Nephron (organoid): ENCODE measurements around the gene GRAP.

Experiments used
- H3K27ac Mint-ChIP-seq, 3 experiments: 2 replicates each; pipeline ENCODE4 v1.8.0; 2020; ENCODE audit warnings: mixed read lengths in 3 of 3, mild to moderate bottlenecking in 2 of 3, moderate library complexity in 1 of 3
- H3K27me3 Mint-ChIP-seq: 2 replicates; pipeline ENCODE4 v1.8.0; 2021; ENCODE audit warnings: low read depth, mild to moderate bottlenecking, moderate library complexity, mixed read lengths
- H3K36me3 Mint-ChIP-seq: 2 replicates; pipeline ENCODE4 v1.8.0; 2020; ENCODE audit warnings: low read depth, mixed read lengths
- H3K4me1 Mint-ChIP-seq: 2 replicates; pipeline ENCODE4 v1.8.0; 2020; ENCODE audit warnings: mixed read lengths
- H3K4me3 Mint-ChIP-seq, 3 experiments: 2 replicates each; pipeline ENCODE4 v1.8.0; 2020; ENCODE audit warnings: mild to moderate bottlenecking in 3 of 3, mixed read lengths in 3 of 3, moderate library complexity in 2 of 3
- H3K9me3 Mint-ChIP-seq: 2 replicates; pipeline ENCODE4 v1.8.0; 2020; ENCODE audit warnings: mixed read lengths
- TF ChIP-seq, protein P1 (sequence below), 3 experiments: fragments of 200-600 bp; sonication (generic); IDR thresholded peaks; one replicate each; pipeline ENCODE4 v1.5.0; 2021; ENCODE audit warnings: antibody characterized with exemption in 3 of 3; ENCODE audit not compliant: unreplicated experiment in 3 of 3

The GRAP gene

DNA sequence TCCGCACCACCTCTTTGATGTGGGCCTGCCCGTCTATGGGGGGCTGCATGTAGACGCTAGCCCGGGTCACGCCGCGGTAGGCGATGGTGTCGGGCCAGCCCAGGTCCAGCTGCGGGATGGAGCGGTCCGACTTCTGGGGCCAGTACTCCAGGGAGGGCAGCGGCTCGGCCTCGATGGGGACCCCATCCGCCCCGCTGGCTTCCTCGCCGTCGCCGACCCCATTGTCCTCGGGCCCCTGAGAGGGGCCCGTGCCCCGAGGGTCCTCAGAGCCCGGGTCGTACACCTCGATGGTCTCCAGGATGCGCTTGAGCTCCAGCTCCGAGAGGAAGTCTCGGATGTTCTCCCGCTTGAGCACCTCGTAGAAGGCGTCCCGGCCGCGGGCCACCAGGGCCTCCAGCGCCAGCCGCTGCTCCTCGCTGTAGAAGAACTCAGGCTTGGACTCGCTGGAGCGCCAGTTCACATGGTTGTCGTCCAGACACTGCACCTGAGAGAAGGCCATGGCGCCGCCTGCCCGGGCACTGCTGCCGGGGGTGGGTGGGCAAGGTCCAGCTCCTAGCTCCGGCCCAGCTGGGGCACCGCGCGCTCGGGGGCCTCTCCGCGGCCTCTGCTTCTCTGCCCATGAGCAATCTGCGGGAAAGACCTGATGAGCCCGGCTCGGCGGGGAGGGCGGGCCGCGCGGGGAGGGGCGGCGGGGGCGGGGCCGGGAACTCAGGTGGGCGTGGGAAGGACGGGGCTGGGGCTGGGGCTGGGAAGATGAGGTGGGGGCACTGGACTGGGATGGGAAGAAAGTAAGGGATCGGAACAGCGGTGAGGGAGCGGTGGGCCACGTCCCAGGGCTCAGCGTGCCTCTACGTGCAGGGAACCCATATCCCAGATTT is 43.0 kb downstream of the GRAP start:
- H3K36me3 Mint-ChIP-seq = no peaks in the 10 kb centered on the region
- peak overlapping the region; percentile 72 to 85 (median 80) for H3K4me3 Mint-ChIP-seq
- peaks cover 8% of the 10 kb centered on the region for H3K4me1 Mint-ChIP-seq
- peaks cover 26% of the 10 kb centered on the region for H3K27me3 Mint-ChIP-seq
- TF ChIP-seq, protein P1, sequence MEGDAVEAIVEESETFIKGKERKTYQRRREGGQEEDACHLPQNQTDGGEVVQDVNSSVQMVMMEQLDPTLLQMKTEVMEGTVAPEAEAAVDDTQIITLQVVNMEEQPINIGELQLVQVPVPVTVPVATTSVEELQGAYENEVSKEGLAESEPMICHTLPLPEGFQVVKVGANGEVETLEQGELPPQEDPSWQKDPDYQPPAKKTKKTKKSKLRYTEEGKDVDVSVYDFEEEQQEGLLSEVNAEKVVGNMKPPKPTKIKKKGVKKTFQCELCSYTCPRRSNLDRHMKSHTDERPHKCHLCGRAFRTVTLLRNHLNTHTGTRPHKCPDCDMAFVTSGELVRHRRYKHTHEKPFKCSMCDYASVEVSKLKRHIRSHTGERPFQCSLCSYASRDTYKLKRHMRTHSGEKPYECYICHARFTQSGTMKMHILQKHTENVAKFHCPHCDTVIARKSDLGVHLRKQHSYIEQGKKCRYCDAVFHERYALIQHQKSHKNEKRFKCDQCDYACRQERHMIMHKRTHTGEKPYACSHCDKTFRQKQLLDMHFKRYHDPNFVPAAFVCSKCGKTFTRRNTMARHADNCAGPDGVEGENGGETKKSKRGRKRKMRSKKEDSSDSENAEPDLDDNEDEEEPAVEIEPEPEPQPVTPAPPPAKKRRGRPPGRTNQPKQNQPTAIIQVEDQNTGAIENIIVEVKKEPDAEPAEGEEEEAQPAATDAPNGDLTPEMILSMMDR (IDR thresholded peaks at IDR 0.05; ENCODE audit: unreplicated experiment in 3 of 3) = no peak
- no peak overlapping the region for H3K27ac Mint-ChIP-seq
- H3K9me3 Mint-ChIP-seq = peaks cover 4% of the 10 kb centered on the region

DNA sequence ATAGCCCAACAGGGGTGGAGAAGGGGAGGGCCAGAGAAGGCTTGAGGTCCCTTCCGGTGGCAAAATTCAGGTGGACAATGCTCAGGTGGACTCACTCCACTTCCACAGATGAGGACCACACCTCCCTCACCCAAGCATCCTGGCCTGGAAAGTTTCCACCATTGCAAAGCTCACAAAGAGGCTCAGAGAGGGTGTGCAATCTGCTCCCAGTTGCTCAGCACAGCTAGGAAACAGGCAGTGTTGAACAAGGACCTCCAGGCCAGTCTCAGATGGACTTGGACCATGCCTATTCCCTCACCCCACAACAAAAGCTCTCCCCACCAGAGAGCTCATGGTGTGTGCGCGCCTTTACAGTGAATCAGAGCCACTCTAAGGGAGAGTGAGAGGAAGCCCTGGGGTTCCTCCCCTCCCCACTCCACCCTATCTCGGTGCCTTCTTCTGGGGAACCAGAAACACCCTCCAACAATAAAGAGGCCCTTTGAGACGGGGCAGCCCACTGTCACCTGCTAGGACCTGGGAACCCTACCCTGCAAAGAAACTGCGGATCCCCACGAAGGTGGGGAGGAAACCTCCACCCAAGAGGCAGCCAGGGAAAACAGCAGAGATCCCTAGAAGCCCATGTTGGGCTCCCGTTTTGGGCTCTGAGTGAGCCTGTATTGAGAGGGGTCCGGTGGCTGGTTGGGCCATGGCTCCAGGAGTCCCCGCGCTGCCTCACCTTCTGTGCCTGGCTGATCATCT is 43.8 kb downstream of the GRAP start:
- peaks cover 4% of the 10 kb centered on the region for H3K9me3 Mint-ChIP-seq
- no peaks in the 10 kb centered on the region for H3K36me3 Mint-ChIP-seq
- peaks cover 8% of the 10 kb centered on the region for H3K4me1 Mint-ChIP-seq
- TF ChIP-seq, protein P1 (IDR thresholded peaks at IDR 0.05; ENCODE audit: unreplicated experiment in 3 of 3) = no peak
- H3K27ac Mint-ChIP-seq = no peak overlapping the region
- H3K4me3 Mint-ChIP-seq = peak overlapping the region; percentile 45 to 80 (median 67)
- H3K27me3 Mint-ChIP-seq = peaks cover 25% of the 10 kb centered on the region

DNA sequence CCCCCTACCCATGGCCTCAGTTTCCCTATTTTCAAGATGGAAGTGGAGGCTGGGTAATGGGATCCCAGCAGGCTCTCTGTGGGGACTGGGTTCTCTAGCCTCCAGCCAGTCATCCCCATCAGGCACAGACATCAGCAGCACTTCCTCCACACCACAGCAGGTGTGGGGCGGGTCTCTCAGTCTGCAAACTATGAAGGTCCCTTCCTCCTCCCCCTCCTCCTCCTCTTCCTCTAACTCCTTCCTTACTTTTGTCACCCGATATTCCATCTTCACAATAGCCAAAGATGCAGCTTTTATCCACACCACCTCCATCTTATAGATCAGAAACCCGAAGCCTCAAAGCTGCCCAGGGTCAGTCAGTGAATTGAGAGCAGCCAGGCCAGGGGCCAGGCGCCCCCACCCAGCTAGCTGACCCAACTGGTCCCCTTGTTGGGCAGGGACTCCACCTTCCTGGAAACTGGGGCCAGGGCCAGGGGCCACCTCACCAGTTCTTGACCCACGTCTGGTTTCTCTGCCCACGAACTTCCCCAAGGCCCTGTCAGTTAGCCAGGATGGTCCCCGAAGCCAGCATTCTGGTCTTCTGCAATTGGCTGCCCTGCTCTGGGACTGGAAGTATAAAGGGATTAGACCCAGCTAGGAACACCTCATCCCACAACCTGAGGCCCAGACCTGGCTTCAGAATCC is 44.7 kb downstream of the GRAP start:
- peaks cover 16% of the 10 kb centered on the region for H3K27me3 Mint-ChIP-seq
- H3K9me3 Mint-ChIP-seq = peaks cover under 1% of the 10 kb centered on the region
- peaks cover 8% of the 10 kb centered on the region for H3K4me1 Mint-ChIP-seq
- TF ChIP-seq, protein P1 (IDR thresholded peaks at IDR 0.05; ENCODE audit: unreplicated experiment in 3 of 3) = no peak
- H3K36me3 Mint-ChIP-seq = no peaks in the 10 kb centered on the region
- no peak overlapping the region for H3K27ac Mint-ChIP-seq
- H3K4me3 Mint-ChIP-seq = peak overlapping the region in 1 of 3 experiments; percentile 10

DNA sequence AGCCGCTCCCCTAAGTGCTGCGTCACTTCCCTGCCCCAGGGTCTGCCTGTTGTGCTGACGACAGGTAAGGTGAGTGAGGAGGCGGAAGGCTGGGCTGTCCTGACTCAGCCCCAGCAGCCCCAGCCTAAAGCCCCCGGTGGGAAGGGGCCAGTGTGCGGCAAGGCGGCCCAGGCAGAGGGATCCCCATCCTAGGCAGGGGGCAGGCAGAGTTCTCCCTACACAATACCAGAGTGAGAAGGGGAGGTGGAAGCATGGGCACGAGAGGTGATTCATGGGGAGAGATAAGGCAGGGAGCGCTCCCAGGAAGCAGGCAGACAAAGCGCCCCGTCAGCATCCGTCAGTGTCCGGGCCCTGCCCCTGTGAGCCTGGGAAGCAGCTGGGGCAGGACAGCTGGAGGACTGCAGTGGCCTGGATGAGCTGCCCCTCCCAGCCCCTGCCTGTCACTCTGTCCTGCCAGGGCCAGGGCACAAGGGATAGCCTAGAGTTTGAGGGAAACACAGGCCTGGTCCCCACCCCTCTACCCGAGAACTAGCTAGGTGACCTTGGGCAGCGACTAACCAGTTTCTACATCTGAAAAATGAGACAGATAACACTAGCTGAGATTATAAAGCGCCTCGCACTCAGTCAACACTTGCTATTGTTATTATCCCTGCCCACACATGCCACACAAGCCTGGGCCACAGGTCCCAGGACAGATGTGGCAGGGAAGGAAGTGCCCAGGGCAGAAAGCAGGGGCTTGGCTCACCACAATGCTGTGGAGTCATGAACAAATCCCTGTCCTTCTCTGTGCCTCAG is 46.0 kb downstream of the GRAP start:
- peaks cover 14% of the 10 kb centered on the region for H3K27me3 Mint-ChIP-seq
- H3K36me3 Mint-ChIP-seq = peaks cover 3% of the 10 kb centered on the region
- H3K9me3 Mint-ChIP-seq = peaks cover 4% of the 10 kb centered on the region
- no peak overlapping the region for H3K4me3 Mint-ChIP-seq
- peak overlapping the region in 2 of 3 experiments; percentile 39 to 50 for H3K27ac Mint-ChIP-seq
- H3K4me1 Mint-ChIP-seq = peaks cover 8% of the 10 kb centered on the region
- TF ChIP-seq, protein P1 (IDR thresholded peaks at IDR 0.05; ENCODE audit: unreplicated experiment in 3 of 3) = no peak

DNA sequence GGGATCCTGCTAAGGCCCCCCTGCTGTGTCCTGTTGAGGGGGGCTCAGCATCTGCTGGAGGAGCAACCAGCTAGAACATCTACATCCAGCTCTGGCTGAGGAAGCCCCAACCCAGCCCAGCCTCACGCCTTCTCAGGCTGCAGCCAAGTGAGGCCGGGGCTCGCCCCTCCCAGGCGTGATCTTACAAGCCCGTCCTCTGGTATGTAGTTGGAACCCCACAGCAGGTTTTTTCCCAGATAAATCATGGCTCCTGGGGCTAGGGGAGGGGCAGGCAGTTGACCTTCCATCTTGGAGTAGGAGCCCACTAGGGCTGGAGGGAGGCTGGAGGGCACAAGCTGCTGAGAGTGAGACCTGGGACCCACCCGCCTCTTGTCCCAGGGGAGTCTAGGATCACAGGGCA is 46.8 kb downstream of the GRAP start:
- H3K9me3 Mint-ChIP-seq = peaks cover 10% of the 10 kb centered on the region

More for the DNA sequence above, 46.8 kb downstream of the GRAP start:
- Mint-ChIP-seq H3K4me3 (no peak overlapping the region), H3K27me3 (peaks cover 11% of the 10 kb centered on the region), H3K4me1 (peaks cover 8% of the 10 kb centered on the region), H3K27ac (no peak overlapping the region), H3K36me3 (peaks cover 9% of the 10 kb centered on the region)
- TF ChIP-seq, protein P1 (IDR thresholded peaks at IDR 0.05; ENCODE audit: unreplicated experiment in 3 of 3) = no peak
